GM12873 (cell line): ENCODE results near the gene PHLDA3.
A peak's percentile ranks its signal among the peaks of the same experiment; 100 is the strongest.

ENCODE experiments used
- TF ChIP-seq, protein P1 (sequence below): IDR thresholded peaks from 2 replicates; pipeline ENCODE4 v1.5.1; 2012; ENCODE audit warnings: low read depth, mild to moderate bottlenecking, moderate library complexity, low read length, control low read depth; ENCODE audit not compliant: insufficient read depth; ENCODE audit errors: missing control alignments

The PHLDA3 gene

DNA sequence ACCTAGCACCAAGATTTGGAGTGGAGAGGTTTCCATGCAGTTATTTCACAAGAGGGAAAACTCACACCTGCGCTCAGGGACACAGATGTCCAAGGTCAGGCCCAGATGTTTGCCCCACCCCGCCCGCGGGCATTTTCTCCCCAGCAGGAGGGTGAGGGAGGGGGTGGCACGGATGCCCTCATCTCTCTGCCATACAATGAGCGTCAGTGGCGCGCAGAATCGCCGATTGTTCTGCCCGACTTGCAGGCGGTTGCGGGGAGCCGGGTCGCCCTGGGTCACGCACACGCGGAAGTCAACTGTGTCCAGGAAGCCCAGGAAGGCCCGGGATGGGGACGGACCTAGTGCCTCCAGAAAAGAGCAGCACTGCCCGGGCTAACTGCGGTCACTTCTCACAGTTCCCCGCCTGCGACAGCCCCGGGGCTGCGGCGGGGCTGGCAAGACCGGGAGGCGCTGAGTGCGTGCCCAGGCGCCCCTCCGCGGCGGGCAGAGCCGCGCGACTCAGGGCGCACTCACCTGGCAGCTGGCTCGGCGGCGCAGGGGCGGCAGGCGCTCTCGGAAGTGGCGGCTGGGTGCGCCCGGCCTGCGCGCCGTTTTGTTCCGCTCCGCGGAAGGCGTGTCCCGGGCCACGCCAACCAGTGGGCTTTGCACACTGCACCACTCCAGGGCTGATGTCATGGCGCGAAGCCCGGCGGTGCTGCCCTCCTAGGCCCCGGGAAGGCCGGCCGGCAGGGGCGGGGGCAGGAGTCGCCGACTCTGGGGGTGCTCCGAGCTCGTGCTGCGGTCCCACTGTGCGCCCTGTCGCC, 37.8 kb upstream of the PHLDA3 start, which contains the start of gene CSRP1:
CSRP1 (minus strand) TSS at position 567 of the 803 bp plus-strand sequence. CDS start 10,820 bp downstream, outside the sequence.
- TF ChIP-seq, protein P1, sequence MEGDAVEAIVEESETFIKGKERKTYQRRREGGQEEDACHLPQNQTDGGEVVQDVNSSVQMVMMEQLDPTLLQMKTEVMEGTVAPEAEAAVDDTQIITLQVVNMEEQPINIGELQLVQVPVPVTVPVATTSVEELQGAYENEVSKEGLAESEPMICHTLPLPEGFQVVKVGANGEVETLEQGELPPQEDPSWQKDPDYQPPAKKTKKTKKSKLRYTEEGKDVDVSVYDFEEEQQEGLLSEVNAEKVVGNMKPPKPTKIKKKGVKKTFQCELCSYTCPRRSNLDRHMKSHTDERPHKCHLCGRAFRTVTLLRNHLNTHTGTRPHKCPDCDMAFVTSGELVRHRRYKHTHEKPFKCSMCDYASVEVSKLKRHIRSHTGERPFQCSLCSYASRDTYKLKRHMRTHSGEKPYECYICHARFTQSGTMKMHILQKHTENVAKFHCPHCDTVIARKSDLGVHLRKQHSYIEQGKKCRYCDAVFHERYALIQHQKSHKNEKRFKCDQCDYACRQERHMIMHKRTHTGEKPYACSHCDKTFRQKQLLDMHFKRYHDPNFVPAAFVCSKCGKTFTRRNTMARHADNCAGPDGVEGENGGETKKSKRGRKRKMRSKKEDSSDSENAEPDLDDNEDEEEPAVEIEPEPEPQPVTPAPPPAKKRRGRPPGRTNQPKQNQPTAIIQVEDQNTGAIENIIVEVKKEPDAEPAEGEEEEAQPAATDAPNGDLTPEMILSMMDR = peak; percentile 15

- TF ChIP-seq, protein P1 = no peak
Measured at GRCh38 chr1:201506092-201506491, 37.1 kb upstream of the PHLDA3 start.

DNA sequence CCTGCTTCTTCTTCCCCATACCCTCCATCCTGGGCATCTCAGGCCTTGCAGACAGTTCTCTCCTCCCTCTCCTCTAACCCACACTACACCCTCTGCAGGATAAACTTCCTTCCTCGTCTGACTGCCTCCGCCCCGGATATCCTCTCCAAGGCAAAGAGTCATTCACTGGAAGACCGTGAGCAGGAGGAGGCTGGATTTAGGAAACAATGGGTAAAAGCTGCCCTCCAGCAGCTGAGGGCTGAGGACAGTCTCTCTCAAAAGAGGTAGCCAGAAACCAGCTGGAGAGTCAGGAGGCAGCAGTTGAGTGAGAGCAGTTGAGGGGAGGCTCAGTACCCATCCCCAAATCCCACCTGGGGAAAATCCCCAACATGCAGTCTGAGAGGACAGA, 36.5 kb upstream of the PHLDA3 start:
- TF ChIP-seq, protein P1 = no peak

DNA sequence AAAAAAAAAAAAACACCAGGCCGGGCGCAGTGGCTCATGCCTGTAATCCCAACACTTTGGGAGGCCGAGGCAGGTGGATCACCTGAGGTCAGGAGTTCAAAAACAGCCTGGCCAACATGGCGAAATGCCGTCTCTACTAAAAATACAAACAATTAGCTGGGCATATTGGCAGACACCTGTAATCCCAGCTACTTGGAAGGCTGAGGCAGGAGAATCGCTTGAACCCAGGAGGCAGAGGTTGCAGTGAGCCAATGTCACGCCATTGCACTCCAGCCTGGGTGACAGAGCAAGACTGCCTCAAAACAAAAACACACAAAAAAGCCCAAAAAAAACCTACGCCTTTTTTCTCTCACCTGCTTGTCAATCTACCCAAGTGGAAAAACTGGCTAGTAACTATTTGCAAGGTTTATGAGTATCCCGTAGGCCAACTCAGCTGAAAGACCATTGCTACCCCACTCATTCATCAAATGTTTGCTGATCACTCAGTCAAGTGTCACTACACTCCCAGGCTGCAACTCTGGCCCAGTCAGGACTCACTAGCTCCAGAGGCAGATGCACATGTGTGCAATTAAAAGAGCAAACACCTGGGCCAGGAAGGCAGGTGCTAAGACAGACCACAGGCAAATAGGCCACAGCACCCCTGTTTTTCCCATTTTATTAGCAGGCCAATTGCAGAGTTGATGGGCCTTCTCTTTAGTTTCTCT, 36.0 kb upstream of the PHLDA3 start:
- TF ChIP-seq, protein P1 = no peak

GRCh38 chr1:201504179-201504631, 35.2 kb upstream of the PHLDA3 start:
- TF ChIP-seq, protein P1 = no peak

DNA sequence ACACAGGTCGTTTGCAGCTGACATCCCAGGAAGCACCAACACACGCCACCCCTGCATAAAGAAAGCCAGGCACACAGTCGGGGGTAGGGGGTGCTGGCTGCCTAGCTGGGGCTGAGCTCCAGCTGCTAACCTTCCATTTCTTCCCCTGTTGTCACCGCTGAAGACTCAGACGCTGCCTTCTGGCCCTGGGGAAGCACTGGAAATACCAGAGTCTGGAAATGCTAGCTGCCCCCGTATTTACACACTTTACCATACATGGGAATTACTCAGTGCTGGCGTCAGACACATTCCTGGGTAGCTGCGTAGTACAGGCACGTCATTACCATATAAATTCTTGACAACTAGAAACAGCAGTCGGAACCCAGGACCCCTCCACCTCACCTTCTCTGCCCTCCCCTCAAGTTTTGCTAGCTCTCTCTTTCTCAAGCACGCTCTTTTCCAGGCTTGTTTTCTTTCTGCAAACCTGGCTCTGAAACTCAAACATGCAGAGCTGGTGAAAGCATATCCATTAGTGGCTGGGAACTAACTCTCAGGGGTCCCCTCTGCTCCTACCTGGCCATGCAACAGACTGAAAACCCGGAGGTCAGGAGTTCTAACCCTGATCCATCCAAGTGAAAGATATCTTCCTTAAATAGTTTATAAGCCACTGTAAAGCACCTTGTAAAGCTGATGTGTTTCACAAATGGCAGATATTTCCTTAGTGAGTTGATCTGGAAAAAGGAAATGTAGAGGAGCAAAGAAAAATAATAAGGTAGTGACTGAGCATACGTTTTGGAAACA, 34.6 kb upstream of the PHLDA3 start:
- TF ChIP-seq, protein P1 = no peak

- TF ChIP-seq, protein P1 = no peak
Measured at GRCh38 chr1:201502511-201502857, 33.5 kb upstream of the PHLDA3 start.
